Osteocyte (in vitro differentiated cells): ENCODE data around the gene MAP3K4. TPM values are rescaled to one million over a fixed set of nuclear protein-coding genes. Genes with fewer than 3 reads are reported as not detected.

Experiments used
- DNase-seq: peaks from one replicate; pipeline ENCODE4 v3.0.0; 2021; ENCODE audit warnings: mixed read lengths; ENCODE audit not compliant: unreplicated experiment; ENCODE audit errors: extremely low spot score
- H3K27ac Mint-ChIP-seq: one replicate; pipeline ENCODE4 v1.8.0; 2021; ENCODE audit warnings: mild to moderate bottlenecking, mixed read lengths; ENCODE audit not compliant: unreplicated experiment
- H3K27me3 Mint-ChIP-seq: one replicate; pipeline ENCODE4 v1.8.0; 2021; ENCODE audit warnings: mixed read lengths; ENCODE audit not compliant: unreplicated experiment
- H3K36me3 Mint-ChIP-seq: one replicate; pipeline ENCODE4 v1.8.0; 2021; ENCODE audit warnings: mixed read lengths; ENCODE audit not compliant: unreplicated experiment
- H3K4me1 Mint-ChIP-seq: one replicate; pipeline ENCODE4 v1.8.0; 2021; ENCODE audit warnings: mixed read lengths; ENCODE audit not compliant: unreplicated experiment
- H3K4me3 Mint-ChIP-seq: one replicate; pipeline ENCODE4 v1.8.0; 2021; ENCODE audit warnings: mild to moderate bottlenecking, moderate library complexity, mixed read lengths; ENCODE audit not compliant: unreplicated experiment
- H3K9me3 Mint-ChIP-seq: one replicate; pipeline ENCODE4 v1.8.0; 2021; ENCODE audit warnings: mixed read lengths; ENCODE audit not compliant: unreplicated experiment
- total RNA-seq: library from RNA; stranded (reverse); gene quantifications from 2 replicates; pipeline ENCODE4 v1.2.1, GENCODE V29; 2021
- TF ChIP-seq, protein P1 (sequence below): fragments of 200-600 bp; sonication (generic); IDR thresholded peaks from 2 replicates; pipeline ENCODE4 v1.5.0; 2021; ENCODE audit warnings: antibody characterized with exemption, mild to moderate bottlenecking, moderate library complexity

The MAP3K4 gene
- total RNA-seq, 1 donor from 2014 or later, result 20.7 TPM

- Mint-ChIP-seq H3K4me3 (no peak overlapping the region), H3K4me1 (peaks cover 11% of the 10 kb centered on the region), H3K27ac (no peak overlapping the region), H3K27me3 (no peaks in the 10 kb centered on the region), H3K36me3 (peaks cover 14% of the 10 kb centered on the region), H3K9me3 (no peaks in the 10 kb centered on the region)
- DNase-seq, result no peak
- TF ChIP-seq, protein P1, sequence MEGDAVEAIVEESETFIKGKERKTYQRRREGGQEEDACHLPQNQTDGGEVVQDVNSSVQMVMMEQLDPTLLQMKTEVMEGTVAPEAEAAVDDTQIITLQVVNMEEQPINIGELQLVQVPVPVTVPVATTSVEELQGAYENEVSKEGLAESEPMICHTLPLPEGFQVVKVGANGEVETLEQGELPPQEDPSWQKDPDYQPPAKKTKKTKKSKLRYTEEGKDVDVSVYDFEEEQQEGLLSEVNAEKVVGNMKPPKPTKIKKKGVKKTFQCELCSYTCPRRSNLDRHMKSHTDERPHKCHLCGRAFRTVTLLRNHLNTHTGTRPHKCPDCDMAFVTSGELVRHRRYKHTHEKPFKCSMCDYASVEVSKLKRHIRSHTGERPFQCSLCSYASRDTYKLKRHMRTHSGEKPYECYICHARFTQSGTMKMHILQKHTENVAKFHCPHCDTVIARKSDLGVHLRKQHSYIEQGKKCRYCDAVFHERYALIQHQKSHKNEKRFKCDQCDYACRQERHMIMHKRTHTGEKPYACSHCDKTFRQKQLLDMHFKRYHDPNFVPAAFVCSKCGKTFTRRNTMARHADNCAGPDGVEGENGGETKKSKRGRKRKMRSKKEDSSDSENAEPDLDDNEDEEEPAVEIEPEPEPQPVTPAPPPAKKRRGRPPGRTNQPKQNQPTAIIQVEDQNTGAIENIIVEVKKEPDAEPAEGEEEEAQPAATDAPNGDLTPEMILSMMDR, result no peak
Measured at GRCh38 chr6:161053103-161053502, 61.5 kb downstream of the MAP3K4 start.

DNA sequence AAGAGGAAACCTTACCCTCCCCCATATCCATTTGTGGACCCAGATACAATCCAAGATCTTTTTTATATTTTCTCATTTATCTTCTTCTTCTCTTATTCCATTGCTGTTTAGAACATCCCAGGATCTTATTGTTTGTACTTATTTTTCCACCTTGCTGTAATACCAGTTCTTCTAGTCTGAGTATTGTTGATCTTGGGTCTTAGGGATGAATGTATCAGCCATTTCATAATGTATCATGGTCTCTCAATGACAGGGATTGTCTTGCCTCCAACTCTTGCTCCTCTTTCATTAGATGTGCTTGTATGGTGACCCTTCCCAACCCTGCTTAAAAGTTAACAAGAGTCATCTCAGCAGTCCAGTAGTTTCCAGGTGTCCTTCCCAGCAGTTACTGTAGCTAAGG lies 63.3 kb downstream of the MAP3K4 start:
- Mint-ChIP-seq H3K27ac (no peak overlapping the region), H3K4me1 (peaks cover 5% of the 10 kb centered on the region), H3K27me3 (no peaks in the 10 kb centered on the region), H3K36me3 (peaks cover 10% of the 10 kb centered on the region), H3K4me3 (no peak overlapping the region), H3K9me3 (no peaks in the 10 kb centered on the region)
- DNase-seq, result no peak
- TF ChIP-seq, protein P1, result no peak

- Mint-ChIP-seq H3K27me3 (no peaks in the 10 kb centered on the region), H3K9me3 (no peaks in the 10 kb centered on the region), H3K27ac (no peak overlapping the region), H3K4me3 (no peak overlapping the region), H3K36me3 (peaks cover 5% of the 10 kb centered on the region), H3K4me1 (peaks cover 5% of the 10 kb centered on the region)
- TF ChIP-seq, protein P1, result no peak
- no peak for DNase-seq
Measured at GRCh38 chr6:161056451-161056850, 64.9 kb downstream of the MAP3K4 start.

DNA sequence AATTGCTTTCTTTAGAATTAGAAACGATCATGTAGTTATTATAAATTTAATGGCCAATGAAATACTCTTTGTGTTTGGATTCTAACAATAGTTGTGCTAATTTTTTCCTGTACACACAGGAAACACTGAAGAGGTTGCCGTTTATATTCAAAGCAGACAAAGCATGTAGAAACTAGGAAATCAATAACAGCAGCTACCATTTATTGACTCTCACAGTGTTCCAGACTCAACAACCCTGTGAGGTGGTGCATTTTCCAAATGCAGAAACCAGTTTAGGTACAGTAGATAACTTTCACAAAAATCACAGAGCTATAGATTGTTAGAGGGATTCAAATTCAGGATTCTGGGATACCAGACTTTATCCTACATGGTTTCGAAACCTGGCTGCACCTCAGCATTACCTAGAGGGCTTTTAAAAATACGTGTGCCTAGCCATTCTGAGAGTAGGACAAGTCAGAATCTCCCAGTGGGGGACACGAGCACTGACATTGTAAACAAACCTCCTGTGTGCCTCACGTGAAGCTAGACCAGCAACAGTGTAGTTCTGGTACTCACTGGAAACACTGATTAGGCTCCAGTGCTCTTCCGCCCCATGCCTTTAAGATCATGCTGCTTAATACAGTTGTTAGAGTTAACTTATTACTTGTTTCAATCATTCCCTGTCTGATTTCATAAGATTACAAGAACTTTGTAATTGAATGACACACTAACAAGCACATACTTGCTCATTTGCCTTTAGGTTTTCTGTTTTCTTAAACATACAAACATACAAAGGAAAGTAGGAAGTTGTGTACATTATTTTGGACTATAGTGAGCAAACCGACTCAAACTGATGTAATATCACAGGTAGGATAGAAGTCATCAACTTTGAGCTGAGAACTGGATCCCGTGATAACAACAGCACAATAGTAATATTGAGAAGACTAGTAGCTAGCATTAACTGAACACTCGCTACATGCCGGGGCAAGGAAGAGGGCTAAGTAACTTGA lies 65.8 kb downstream of the MAP3K4 start:
- no peaks in the 10 kb centered on the region for H3K9me3 Mint-ChIP-seq
- H3K27me3 Mint-ChIP-seq, result no peaks in the 10 kb centered on the region
- peaks cover 4% of the 10 kb centered on the region for H3K36me3 Mint-ChIP-seq
- no peak overlapping the region for H3K4me3 Mint-ChIP-seq
- no peak overlapping the region for H3K27ac Mint-ChIP-seq
- TF ChIP-seq, protein P1, result no peak
- H3K4me1 Mint-ChIP-seq, result peaks cover 5% of the 10 kb centered on the region
- DNase-seq, result no peak

GRCh38 chr6:161058741-161059140 lies 67.2 kb downstream of the MAP3K4 start:
- peaks cover 8% of the 10 kb centered on the region for H3K4me1 Mint-ChIP-seq
- H3K36me3 Mint-ChIP-seq, result peaks cover 3% of the 10 kb centered on the region
- no peak overlapping the region for H3K27ac Mint-ChIP-seq
- no peak overlapping the region for H3K4me3 Mint-ChIP-seq
- TF ChIP-seq, protein P1, result no peak
- H3K9me3 Mint-ChIP-seq, result no peaks in the 10 kb centered on the region
- H3K27me3 Mint-ChIP-seq, result no peaks in the 10 kb centered on the region
- DNase-seq, result no peak
